GM21825 (cell line): ENCODE results near the gene DGKH.
A peak's percentile ranks its signal among the peaks of the same experiment; 100 is the strongest.

Experiments used
- ATAC-seq: cut with Tn5 transposase; IDR thresholded peaks from one replicate; pipeline ENCODE4 v1.9.1; 2021; ENCODE audit warnings: mild to moderate bottlenecking, moderate library complexity; ENCODE audit not compliant: unreplicated experiment

Gene DGKH

GRCh38 chr13:42271337-42272114, 223.1 kb downstream of the DGKH start:
- peak; percentile 78 for ATAC-seq

- peak; percentile 26 for ATAC-seq
Measured at GRCh38 chr13:42272115-42272803, 223.8 kb downstream of the DGKH start, which contains the start of gene AKAP11. Gene AKAP11, plus strand, starts transcription at chr13:42272152. Its CDS starts 14,197 bp downstream, at chr13:42286349.

- ATAC-seq, result no peak
Measured at GRCh38 chr13:42272804-42273175, 224.3 kb downstream of the DGKH start.

GRCh38 chr13:42274386-42275097, 226.1 kb downstream of the DGKH start:
- no peak for ATAC-seq

GRCh38 chr13:42275098-42275471, 226.6 kb downstream of the DGKH start:
- ATAC-seq, result peak; percentile 33

- ATAC-seq, result no peak
Measured at GRCh38 chr13:42275506-42275905, 227.1 kb downstream of the DGKH start.

- ATAC-seq, result no peak
Measured at GRCh38 chr13:42276683-42277082, 228.2 kb downstream of the DGKH start.

- ATAC-seq, result no peak
Measured at GRCh38 chr13:42277618-42278276, 229.3 kb downstream of the DGKH start.

GRCh38 chr13:42279080-42279479, 230.6 kb downstream of the DGKH start:
- no peak for ATAC-seq

- ATAC-seq, result no peak
Measured at GRCh38 chr13:42279986-42280385, 231.5 kb downstream of the DGKH start.

- ATAC-seq, result no peak
Measured at GRCh38 chr13:42280537-42280936, 232.1 kb downstream of the DGKH start.

GRCh38 chr13:42283574-42283973, 235.1 kb downstream of the DGKH start:
- ATAC-seq, result no peak

- ATAC-seq, result no peak
Measured at GRCh38 chr13:42284068-42284467, 235.6 kb downstream of the DGKH start.
